Measurements from ENCODE around the gene SMURF1.

Gene SMURF1

GRCh38 chr7:99180067-99180650 is 36.3 kb upstream of the SMURF1 start:
- TF ChIP-seq, protein P1, sequence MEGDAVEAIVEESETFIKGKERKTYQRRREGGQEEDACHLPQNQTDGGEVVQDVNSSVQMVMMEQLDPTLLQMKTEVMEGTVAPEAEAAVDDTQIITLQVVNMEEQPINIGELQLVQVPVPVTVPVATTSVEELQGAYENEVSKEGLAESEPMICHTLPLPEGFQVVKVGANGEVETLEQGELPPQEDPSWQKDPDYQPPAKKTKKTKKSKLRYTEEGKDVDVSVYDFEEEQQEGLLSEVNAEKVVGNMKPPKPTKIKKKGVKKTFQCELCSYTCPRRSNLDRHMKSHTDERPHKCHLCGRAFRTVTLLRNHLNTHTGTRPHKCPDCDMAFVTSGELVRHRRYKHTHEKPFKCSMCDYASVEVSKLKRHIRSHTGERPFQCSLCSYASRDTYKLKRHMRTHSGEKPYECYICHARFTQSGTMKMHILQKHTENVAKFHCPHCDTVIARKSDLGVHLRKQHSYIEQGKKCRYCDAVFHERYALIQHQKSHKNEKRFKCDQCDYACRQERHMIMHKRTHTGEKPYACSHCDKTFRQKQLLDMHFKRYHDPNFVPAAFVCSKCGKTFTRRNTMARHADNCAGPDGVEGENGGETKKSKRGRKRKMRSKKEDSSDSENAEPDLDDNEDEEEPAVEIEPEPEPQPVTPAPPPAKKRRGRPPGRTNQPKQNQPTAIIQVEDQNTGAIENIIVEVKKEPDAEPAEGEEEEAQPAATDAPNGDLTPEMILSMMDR (IDR thresholded peaks at IDR 0.05; ENCODE audit: low read depth, low read length), result no peak
- no peak for DNase-seq (ENCODE audit: extremely low read depth, low read depth)

DNA sequence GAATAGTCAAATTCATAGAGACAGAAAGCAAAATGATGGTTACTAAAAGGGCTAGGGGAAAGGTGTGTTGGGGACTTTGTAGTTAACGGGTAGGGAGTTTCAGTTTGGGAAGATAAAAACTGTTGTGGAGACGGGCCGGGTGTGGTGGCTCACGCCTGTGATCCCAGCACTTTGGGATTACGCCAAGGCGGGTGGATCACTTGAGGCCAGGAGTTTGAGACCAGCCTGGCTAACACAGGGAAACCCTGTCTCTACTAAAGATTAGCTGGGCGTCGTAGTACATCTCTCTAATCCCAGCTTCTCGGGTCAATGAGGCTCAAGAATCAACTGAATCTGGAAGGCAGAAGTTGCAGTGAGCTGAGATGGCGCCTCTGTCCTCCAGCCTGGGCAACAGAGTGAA is 33.3 kb upstream of the SMURF1 start:
- TF ChIP-seq, protein P1 (IDR thresholded peaks at IDR 0.05; ENCODE audit: low read depth, low read length), result no peak
- no peak for DNase-seq (ENCODE audit: extremely low read depth, low read depth)

GRCh38 chr7:99173787-99174186 is 29.9 kb upstream of the SMURF1 start:
- TF ChIP-seq, protein P1 (IDR thresholded peaks at IDR 0.05; ENCODE audit: low read depth, low read length), result no peak
- DNase-seq (ENCODE audit: extremely low read depth, low read depth), result no peak

DNA sequence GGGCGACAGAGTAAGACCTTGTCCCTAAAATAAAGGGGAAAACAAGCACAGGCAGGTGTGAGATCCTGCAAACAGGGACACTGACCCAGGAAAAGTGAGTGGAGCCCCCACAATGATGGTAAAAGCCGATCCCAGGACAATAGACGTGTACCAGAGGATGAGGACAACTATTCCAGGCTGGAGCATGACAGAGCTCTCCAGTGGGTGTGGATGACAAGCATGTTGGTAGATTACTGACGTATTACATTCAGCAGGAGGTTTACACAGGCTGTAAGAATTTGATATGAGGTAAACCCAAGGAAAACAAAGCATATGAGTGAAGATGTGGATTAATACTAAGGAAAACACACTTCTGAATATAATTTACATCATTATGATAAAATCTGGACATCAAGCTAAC is 27.8 kb upstream of the SMURF1 start:
- TF ChIP-seq, protein P1 (IDR thresholded peaks at IDR 0.05; ENCODE audit: low read depth, low read length), result no peak
- DNase-seq (ENCODE audit: extremely low read depth, low read depth), result no peak

- TF ChIP-seq, protein P1 (IDR thresholded peaks at IDR 0.05; ENCODE audit: low read depth, low read length), result no peak
- no peak for DNase-seq (ENCODE audit: extremely low read depth, low read depth)
Measured at GRCh38 chr7:99170730-99171074, 26.8 kb upstream of the SMURF1 start.

DNA sequence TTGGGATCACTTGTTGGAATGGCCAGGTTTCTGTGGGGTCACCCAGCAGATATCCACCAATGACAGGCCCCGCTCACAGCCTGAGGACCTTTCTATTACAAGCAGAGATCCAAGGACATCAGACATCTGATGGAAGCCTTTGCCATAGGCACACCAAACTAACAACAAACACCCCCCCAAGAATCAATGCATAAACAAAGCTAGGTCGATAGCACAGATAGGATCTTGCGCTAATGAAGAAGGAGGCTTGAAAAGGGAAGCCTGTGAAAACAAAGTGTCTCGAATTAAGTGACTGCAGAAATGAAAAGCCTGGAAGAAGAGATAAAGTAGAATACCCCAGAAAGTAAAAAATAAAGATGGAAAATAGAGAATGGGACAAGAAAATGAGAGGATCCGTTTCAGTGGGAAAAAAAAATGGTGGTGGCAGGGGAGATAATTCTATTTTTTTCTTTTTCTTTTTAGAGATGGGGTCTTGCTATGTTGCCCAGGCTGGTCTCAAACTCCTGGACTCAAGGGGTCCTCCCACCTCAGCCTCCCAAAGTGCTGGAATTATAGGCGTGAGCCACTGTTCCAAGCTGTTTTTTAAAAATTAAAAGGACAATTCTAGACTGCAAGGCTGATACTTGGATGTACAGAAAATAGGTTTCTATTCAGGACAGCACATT is 26.3 kb upstream of the SMURF1 start:
- TF ChIP-seq, protein P1 (IDR thresholded peaks at IDR 0.05; ENCODE audit: low read depth, low read length), result no peak
- no peak for DNase-seq (ENCODE audit: extremely low read depth, low read depth)

DNA sequence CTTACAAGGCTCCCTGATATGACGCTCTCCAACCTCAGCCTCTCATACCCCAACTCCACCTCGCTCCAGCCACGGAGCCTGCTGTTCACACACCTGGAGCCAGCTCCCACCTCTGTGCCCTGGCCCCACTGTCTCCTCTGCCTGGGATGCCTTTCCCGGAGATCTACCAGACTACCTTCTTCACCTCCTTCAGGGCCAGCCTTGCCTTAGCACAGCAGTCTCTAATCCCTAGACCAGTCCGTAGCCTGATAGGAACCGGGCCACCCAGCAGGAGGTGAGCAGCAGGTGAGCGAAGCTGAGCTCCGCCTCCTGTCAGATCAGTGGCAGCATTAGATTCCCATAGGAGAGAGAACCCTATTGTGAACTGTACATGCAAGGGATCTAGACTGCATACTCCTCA is 23.2 kb upstream of the SMURF1 start:
- TF ChIP-seq, protein P1 (IDR thresholded peaks at IDR 0.05; ENCODE audit: low read depth, low read length), result no peak
- DNase-seq (ENCODE audit: extremely low read depth, low read depth), result no peak
